HS-27A (cell line): Measurements from ENCODE around the gene SLC28A1.

Experiments used
- DNase-seq: peaks from one replicate; pipeline ENCODE4 v3.0.0-alpha.2; 2012; ENCODE audit warnings: low read depth, missing footprints

Gene SLC28A1

GRCh38 chr15:84886211-84886983, 1.9 kb downstream of the SLC28A1 start:
- no peak for DNase-seq

DNA sequence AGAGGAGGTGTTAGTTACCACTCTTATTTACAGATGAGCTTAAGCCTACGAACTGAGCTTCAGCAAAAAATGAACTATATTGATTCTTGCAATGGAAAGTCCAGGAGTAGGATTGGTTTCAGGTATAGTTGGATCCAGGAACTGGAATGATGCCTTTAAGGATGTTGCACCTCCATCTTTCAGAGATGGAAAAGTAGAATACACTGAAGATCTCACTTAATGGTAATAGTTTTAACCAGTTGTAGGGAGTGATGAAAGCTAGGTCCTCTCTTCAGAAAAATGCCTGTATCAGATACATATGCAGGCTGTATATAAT, 2.5 kb downstream of the SLC28A1 start:
- DNase-seq: no peak

DNA sequence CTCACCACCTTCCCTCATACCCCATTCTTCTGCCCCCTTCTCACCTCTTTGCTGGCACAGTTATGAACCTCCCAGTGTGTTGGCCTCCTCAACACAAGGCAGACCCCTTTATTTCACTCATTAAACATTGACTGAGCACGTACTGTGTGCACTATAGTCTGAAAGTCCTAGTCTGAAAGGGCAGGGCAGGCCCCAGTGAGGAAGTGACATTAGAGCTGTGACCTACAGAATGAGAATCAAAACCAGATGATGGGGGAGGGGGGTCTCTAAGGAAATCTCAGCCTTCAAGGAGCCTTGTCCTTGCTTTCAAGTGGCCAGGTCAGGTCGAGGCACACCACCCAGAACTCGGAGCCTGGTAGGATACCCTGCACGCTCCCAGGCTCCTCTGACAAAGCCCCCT, 3.5 kb downstream of the SLC28A1 start:
- DNase-seq: no peak

GRCh38 chr15:84888639-84889038, 4.2 kb downstream of the SLC28A1 start:
- DNase-seq: no peak

DNA sequence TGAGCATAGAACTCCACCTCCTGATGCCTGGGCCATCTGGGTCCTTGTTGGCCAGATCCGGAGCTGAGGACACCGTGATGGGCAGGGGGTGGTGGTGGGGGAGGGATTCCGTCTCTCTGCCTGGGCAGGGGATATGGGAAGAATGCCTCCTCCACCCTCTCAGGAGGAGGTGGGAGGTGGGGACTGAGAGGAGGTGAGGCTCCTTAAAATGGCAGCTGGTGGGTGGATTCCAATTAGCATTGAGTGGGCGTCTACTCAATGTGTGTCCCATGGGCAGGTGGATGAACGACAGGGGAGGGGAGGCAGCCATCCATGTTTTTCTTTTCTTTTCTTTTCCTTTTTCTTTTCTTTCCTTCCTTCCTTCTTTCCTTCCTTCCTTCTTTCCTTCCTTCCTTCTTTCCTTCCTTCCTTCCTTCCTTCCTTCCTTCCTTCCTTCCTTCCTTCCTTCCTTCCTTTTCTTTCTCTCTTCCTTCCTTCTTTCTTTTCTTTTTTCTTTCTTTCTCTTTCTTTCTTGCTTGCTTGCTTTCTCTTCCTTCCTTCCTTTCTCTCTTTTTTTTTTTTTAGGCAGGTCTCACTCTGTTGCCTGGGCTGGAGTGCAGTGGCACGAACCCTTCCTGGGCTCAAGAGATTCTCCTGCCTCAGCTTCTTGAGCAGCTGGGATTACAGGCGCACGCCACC, 5.0 kb downstream of the SLC28A1 start:
- DNase-seq: no peak

- no peak for DNase-seq
Observed at GRCh38 chr15:84889991-84890669, 5.7 kb downstream of the SLC28A1 start.

DNA sequence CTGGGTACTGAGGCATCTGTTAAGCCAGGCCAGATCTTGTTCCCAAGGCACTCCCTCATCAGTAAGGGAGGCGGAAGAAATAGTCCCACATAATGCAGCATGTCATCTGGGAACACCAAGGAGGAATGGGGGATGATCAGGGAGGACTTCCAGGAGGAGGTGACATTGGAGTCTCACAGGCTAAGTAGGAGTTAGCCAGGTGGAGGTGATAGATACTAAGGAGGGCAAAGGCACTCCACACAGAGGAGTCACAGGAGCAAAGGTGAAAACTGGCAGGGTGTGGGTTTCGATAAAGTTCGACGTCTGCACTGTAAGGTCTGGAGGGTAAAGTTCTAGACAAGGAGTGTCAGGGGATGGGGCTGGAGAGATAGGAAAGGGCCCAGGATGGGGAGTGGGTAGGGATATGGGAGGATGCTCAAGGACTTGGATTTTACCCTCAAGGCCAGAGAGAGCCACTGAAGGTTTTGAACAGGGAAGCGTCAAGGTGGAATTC, 6.3 kb downstream of the SLC28A1 start:
- DNase-seq: no peak

- DNase-seq: no peak
Observed at GRCh38 chr15:84891339-84891738, 6.9 kb downstream of the SLC28A1 start.

DNA sequence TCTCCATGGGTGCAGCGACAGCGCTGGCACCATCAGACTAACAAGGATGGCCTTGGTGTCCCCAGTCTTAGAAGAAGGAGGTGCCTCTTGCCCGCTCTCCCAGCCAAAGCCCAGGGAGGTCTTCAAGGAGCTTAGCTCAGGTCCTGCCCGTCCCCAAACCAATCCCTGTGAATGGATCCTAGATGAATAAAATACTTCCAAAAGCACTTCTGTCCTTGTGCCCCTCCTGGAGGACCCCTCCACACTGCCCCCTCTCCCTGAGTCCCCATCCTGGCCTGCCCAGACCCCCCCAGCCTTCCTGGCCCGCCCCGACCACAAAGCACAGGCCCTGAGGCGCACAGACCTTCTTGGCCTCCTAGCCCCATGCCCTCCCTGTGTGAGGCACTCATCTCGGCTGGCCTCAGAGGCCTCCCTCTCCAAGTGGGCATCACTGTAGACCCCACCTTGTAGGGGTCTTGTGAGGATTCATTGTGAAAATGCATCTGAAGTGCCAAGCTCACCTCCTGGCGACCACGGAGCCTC, 8.4 kb downstream of the SLC28A1 start:
- no peak for DNase-seq

DNA sequence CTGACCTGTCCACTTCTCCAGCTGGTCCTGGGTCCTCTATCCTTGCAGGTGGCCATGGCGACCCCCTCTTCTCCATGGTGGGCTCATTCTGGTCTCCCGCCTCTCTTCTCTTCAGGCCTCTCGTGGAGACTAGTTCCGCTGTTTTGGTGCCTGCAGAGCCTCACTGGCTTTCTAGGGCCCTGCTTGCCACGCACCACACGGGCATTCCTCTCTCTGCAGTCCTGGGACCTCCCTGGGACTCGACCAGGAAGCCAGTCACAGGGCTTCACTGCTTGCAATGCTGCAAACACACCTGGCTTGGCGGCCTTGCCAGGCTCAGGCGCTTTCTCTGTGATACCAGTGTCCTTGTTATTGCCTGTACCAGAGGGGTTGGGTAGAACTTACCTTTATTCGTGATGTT, 9.1 kb downstream of the SLC28A1 start:
- DNase-seq: no peak

DNA sequence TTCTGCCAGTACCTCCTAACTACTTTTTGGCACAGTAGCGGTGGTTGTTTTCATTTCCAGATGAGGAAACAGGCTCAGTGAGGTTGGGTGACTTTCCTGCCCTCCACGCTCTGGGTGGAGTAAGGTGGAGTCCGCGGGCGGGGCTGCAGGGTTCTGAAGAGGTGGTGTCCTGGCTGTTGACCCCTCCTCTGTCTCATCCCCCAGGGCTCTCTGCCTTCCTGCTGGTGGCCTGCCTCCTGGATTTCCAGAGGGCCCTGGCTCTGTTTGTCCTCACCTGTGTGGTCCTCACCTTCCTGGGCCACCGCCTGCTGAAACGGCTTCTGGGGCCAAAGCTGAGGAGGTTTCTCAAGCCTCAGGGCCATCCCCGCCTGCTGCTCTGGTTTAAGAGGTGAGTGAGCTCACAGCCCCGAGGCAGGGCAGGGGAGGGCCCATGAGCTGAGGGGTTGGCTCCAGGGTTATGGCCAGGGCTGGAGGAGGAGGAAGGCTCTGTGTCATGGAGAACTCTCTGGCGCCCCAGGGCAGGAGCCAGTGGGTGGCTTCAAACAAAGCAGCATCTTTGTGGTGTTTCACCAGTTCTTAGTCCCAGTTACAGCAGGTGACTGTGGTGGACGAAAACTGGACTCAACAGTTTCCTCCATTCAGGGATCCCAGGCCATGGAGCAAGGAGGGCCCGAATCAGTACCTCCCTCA, 10.4 kb downstream of the SLC28A1 start:
- no peak for DNase-seq

DNA sequence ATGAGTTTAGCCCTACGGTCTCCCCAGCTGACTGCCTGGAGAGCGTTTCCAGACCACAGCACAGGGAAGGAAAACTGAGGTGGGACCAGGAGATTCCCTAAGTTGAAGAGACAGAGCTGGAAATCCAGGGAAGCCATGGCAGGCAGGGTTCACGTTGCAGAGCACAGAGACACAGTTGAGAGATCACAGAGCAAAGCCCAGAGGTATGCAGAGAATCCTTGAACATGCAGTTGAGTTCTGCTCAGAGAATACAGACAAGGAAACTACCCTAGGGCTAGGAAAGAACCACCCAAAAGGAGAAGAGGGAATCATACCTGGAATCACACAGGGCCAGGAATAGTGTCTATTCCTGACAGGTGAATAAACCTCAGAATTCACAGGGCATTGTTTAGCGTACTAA, 14.3 kb downstream of the SLC28A1 start:
- DNase-seq: no peak

- no peak for DNase-seq
Observed at GRCh38 chr15:84899750-84900149, 15.3 kb downstream of the SLC28A1 start.

DNA sequence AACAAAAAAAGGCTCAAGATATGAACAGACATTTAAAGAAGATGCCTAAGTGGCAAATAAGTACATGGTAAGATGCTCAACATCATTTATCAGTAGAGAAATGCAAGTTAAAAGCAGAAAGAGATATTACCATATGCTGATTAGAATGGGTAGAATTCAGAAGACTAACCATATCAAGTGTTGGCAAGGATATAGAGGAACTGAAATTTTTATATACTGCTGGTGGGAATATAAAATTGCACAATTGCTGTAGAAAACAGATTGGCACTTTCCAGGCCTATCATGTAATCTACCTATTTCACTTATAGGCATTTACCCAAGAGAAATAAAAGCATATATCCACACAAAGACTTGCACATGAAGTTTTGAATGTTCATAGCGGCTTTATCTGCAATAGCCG, 17.1 kb downstream of the SLC28A1 start:
- DNase-seq: no peak

GRCh38 chr15:84903751-84904150, 19.3 kb downstream of the SLC28A1 start:
- no peak for DNase-seq

GRCh38 chr15:84904419-84904818, 20.0 kb downstream of the SLC28A1 start:
- no peak for DNase-seq

- no peak for DNase-seq
Observed at GRCh38 chr15:84905016-84905916, 20.8 kb downstream of the SLC28A1 start.

DNA sequence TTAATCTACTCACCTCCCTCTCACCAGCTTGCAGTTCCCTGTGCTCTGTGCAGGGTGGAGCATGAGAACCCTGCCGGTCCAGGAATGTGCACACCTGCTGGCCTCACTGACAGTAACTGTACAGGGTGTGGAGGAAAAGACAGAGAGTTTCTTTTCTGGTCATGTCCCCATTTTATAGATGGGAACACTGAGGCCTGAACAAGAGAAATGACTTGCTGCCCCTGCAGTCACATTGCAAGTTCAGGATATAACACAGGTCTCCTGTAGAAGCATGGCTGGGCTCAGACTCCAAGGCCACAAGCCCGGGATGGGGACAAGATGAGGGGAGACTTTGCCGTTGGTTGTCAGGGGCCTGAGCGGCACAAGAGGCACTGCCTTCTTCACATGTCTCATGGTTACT, 23.3 kb downstream of the SLC28A1 start:
- DNase-seq: no peak

DNA sequence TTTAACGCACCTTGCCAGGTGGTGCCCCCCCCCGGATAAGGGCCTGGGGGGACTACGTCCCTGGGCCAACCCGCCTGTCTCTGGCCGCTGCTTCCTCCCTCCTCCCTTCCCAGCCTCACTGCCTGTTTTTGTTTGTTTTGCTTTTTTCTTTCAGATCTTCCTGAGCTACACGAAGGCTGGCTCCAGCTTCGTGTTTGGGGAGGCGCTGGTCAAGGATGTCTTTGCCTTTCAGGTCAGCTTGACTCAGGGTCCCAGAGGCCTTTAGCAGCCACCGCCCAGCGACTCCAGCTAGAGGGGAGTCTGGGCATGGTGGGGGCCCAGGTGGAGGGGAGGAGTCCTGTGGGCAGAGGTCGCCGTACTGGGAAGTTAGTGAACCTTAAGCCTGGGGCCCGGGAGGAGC, 24.1 kb downstream of the SLC28A1 start:
- no peak for DNase-seq

- DNase-seq: no peak
Observed at GRCh38 chr15:84909029-84909428, 24.6 kb downstream of the SLC28A1 start.

DNA sequence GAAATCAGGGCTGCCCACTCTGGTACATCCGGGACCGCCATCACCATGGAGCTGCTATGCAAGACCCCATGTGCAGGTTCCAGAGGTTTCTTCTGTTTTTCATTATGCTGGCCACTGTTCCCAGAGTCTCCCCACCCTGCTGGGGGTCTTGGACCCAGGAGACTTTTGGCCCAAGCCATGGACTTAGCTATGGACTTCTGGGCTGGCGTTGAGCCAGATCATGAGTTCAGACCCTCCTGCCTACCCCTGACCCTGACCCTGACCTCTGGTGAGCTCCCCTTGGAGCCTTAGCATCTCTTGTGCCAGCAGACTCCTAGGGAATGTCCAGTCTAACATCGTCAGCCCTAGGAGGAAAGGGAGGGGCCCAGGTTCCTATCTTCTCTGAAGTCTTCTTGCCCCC, 25.3 kb downstream of the SLC28A1 start:
- DNase-seq: no peak
